Measurements from ENCODE around the gene LTBP1.

DNA sequence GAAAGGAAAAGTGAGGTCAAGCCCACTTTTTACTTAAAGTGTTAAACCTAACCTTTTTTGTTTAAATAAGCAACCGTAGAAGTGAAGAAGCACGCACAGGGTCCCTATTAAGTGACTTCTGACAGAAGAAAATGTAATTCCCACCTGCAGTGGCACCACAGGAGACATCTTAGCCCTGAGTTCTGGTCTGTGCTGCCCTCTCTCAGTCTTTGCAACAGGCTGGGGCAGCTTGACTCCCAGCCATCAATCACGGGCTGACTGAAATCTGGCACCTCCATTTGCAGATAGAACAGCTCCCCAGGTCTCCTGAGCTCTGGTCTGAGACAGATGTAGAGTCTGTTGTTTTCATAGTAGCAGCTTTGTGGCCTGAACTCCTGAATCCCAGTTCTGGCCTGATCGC is 170.0 kb downstream of the LTBP1 start:
- TF ChIP-seq, protein P1, sequence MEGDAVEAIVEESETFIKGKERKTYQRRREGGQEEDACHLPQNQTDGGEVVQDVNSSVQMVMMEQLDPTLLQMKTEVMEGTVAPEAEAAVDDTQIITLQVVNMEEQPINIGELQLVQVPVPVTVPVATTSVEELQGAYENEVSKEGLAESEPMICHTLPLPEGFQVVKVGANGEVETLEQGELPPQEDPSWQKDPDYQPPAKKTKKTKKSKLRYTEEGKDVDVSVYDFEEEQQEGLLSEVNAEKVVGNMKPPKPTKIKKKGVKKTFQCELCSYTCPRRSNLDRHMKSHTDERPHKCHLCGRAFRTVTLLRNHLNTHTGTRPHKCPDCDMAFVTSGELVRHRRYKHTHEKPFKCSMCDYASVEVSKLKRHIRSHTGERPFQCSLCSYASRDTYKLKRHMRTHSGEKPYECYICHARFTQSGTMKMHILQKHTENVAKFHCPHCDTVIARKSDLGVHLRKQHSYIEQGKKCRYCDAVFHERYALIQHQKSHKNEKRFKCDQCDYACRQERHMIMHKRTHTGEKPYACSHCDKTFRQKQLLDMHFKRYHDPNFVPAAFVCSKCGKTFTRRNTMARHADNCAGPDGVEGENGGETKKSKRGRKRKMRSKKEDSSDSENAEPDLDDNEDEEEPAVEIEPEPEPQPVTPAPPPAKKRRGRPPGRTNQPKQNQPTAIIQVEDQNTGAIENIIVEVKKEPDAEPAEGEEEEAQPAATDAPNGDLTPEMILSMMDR (IDR thresholded peaks at IDR 0.05) = no peak
- TF ChIP-seq POLR2AphosphoS5 (IDR thresholded peaks at IDR 0.05) (no peak), POLR2A (IDR thresholded peaks at IDR 0.05) (no peak)

All from suprapubic skin (tissue), 4 donors.